GM23338 (cell line): ENCODE results near the gene NPEPL1. TPM values are rescaled to one million over a fixed set of nuclear protein-coding genes. Genes with fewer than 3 reads are reported as not detected.

Experiments
- ATAC-seq: fragments of 200-7000 bp; cut with Tn5 transposase; 3 replicates; pipeline ENCODE4 v1.9.1; 2020
- DNase-seq: peaks from one replicate; pipeline ENCODE4 v3.0.0-alpha.2; 2015; ENCODE audit warnings: low spot score
- H2AFZ ChIP-seq: fragments of 200-600 bp; sonication (generic); 2 replicates; pipeline ENCODE4 v1.8.0; 2016; ENCODE audit warnings: antibody characterized with exemption, mild to moderate bottlenecking, moderate library complexity
- H3F3A ChIP-seq: fragments of 200-600 bp; sonication (generic); replicated peaks from 2 replicates; pipeline ENCODE4 v1.8.0; 2017; ENCODE audit warnings: antibody characterized with exemption, mixed run types, low read depth
- H3K27ac ChIP-seq: fragments of 200-600 bp; sonication (generic); 2 replicates; pipeline ENCODE4 v1.6.1; 2016; ENCODE audit warnings: low read depth
- H3K27me3 ChIP-seq: fragments of 200-600 bp; sonication (generic); 2 replicates; pipeline ENCODE4 v1.8.0; 2016; ENCODE audit warnings: mild to moderate bottlenecking, mixed run types, moderate library complexity; ENCODE audit not compliant: insufficient read depth
- H3K36me3 ChIP-seq: fragments of 200-600 bp; sonication (generic); 2 replicates; pipeline ENCODE4 v1.8.0; 2016; ENCODE audit warnings: mild to moderate bottlenecking; ENCODE audit not compliant: insufficient read depth
- H3K4me1 ChIP-seq: fragments of 200-600 bp; sonication (generic); 2 replicates; pipeline ENCODE4 v1.8.0; 2016; ENCODE audit warnings: mild to moderate bottlenecking, moderate library complexity; ENCODE audit not compliant: insufficient read depth
- H3K4me2 ChIP-seq: fragments of 200-600 bp; sonication (generic); 2 replicates; pipeline ENCODE4 v1.7.1; 2017; ENCODE audit warnings: mixed run types
- H3K4me3 ChIP-seq: fragments of 200-600 bp; sonication (generic); 2 replicates; pipeline ENCODE4 v1.6.1; 2016; ENCODE audit warnings: mixed run types
- H3K79me2 ChIP-seq: fragments of 200-600 bp; sonication (generic); replicated peaks from 2 replicates; pipeline ENCODE4 v1.8.0; 2017; ENCODE audit warnings: mild to moderate bottlenecking; ENCODE audit not compliant: insufficient read depth
- H3K9me2 ChIP-seq: fragments of 200-600 bp; sonication (generic); 2 replicates; pipeline ENCODE4 v1.8.0; 2017; ENCODE audit not compliant: insufficient read depth
- H4K20me1 ChIP-seq: fragments of 200-600 bp; sonication (generic); replicated peaks from 2 replicates; pipeline ENCODE4 v1.8.0; 2017; ENCODE audit warnings: mild to moderate bottlenecking; ENCODE audit not compliant: insufficient read depth
- H3K27ac Mint-ChIP-seq: 2 replicates; pipeline ENCODE4 v1.8.0; 2020; ENCODE audit warnings: inconsistent platforms, mild to moderate bottlenecking, moderate library complexity, mixed read lengths
- H3K27me3 Mint-ChIP-seq: 3 replicates; pipeline ENCODE4 v1.8.0; 2022; ENCODE audit warnings: low read depth, mild to moderate bottlenecking, moderate library complexity, mixed read lengths, inconsistent platforms; ENCODE audit not compliant: insufficient read depth, poor library complexity
- H3K36me3 Mint-ChIP-seq: 3 replicates; pipeline ENCODE4 v1.8.0; 2021; ENCODE audit warnings: low read depth, mild to moderate bottlenecking, inconsistent platforms, moderate library complexity, mixed read lengths
- H3K4me1 Mint-ChIP-seq: 3 replicates; pipeline ENCODE4 v1.8.0; 2020; ENCODE audit warnings: mild to moderate bottlenecking, inconsistent platforms, mixed read lengths
- H3K4me3 Mint-ChIP-seq: 3 replicates; pipeline ENCODE4 v1.8.0; 2021; ENCODE audit warnings: moderate library complexity, mild to moderate bottlenecking, inconsistent platforms, mixed read lengths
- H3K9me3 Mint-ChIP-seq: 3 replicates; pipeline ENCODE4 v1.8.0; 2020; ENCODE audit warnings: moderate library complexity, mild to moderate bottlenecking, inconsistent platforms, mixed read lengths
- CREB1 ChIP-seq: fragments of 250-450 bp; sonication (Bioruptor Pico); IDR thresholded peaks from 2 replicates; pipeline ENCODE4 v1.5.0; 2020; ENCODE audit warnings: low read depth, mild to moderate bottlenecking, moderate library complexity
- CTCF ChIP-seq, 2 experiments: fragments of 200-600 bp in 1 of 2; sonication (generic) in 1 of 2; conservative IDR thresholded peaks; 2 replicates each; pipeline versions ENCODE4 v1.5.1 to v1.6.1; 2016 to 2017; ENCODE audit warnings: antibody characterized with exemption in 2 of 2, low read depth in 2 of 2, mild to moderate bottlenecking in 2 of 2, moderate library complexity in 1 of 2
- ETS1 ChIP-seq: IDR thresholded peaks from 2 replicates; pipeline ENCODE4 v1.6.1; 2016; ENCODE audit warnings: antibody characterized with exemption
- EZH2 ChIP-seq: fragments of 200-600 bp; sonication (generic); IDR thresholded peaks from one replicate; pipeline ENCODE4 v1.8.0; 2017; ENCODE audit warnings: antibody characterized with exemption, mild to moderate bottlenecking, low read depth; ENCODE audit not compliant: unreplicated experiment
- EZH2phosphoT487 ChIP-seq: fragments of 200-600 bp; sonication (generic); IDR thresholded peaks from one replicate; pipeline ENCODE4 v1.8.1; 2018; ENCODE audit warnings: antibody characterized with exemption; ENCODE audit not compliant: unreplicated experiment
- JUNB ChIP-seq: IDR thresholded peaks from one replicate; pipeline ENCODE4 v1.6.1; 2016; ENCODE audit warnings: antibody characterized with exemption; ENCODE audit not compliant: unreplicated experiment
- NANOG ChIP-seq: IDR thresholded peaks from 2 replicates; pipeline ENCODE4 v1.6.1; 2016; ENCODE audit warnings: antibody characterized with exemption, borderline replicate concordance
- POLR2AphosphoS5 ChIP-seq: IDR thresholded peaks from 2 replicates; pipeline ENCODE4 v1.6.1; 2016; ENCODE audit warnings: antibody characterized with exemption, low read depth
- REST ChIP-seq: IDR thresholded peaks from one replicate; pipeline ENCODE4 v1.6.1; 2018; ENCODE audit warnings: antibody characterized with exemption; ENCODE audit not compliant: unreplicated experiment
- STAT1 ChIP-seq: IDR thresholded peaks from one replicate; pipeline ENCODE4 v1.6.1; 2016; ENCODE audit warnings: antibody characterized with exemption; ENCODE audit not compliant: unreplicated experiment
- ZNF114 ChIP-seq: fragments of 250-450 bp; sonication (Bioruptor Pico); IDR thresholded peaks from 2 replicates; pipeline ENCODE4 v1.5.0; 2020; ENCODE audit warnings: mild to moderate bottlenecking, moderate library complexity
- ZNF331 ChIP-seq: fragments of 250-450 bp; sonication (Bioruptor Pico); IDR thresholded peaks from 2 replicates; pipeline ENCODE4 v1.5.0; 2020; ENCODE audit warnings: low read depth, mild to moderate bottlenecking, moderate library complexity
- polyA plus RNA-seq: library from polyadenylated mRNA; unstranded; fragments of >200 nt; fragmentation: Nextera tagmentation; extraction: Ambion mirVana; gene quantifications from 2 replicates; pipeline ENCODE4 v1.2.1, GENCODE V29; 2016
- total RNA-seq: library from RNA; depleted of rRNA; stranded (reverse); fragments of >200 nt; shearing (Covaris generic); gene quantifications from 2 replicates; pipeline ENCODE4 v1.2.3, GENCODE V29; 2014
- TF ChIP-seq, protein P1 (sequence below): fragments of 250-450 bp; sonication (Bioruptor Pico); IDR thresholded peaks from 2 replicates; pipeline ENCODE4 v1.5.0; 2020; ENCODE audit warnings: mild to moderate bottlenecking, moderate library complexity

Gene NPEPL1
- total and polyA plus RNA-seq, 2 experiments from 2014 or later, result 23.5 to 30.0 TPM

GRCh38 chr20:58670102-58670501 is 22.5 kb upstream of the NPEPL1 start:
- peak overlapping the region; percentile 5; the same call in 1 of the 2 replicates for H3K4me3 ChIP-seq
- peaks cover 12% of the 10 kb centered on the region for H3K36me3 ChIP-seq
- ATAC-seq, result peak; percentile 8; the same call in 2 of the 3 replicates
- no peaks in the 10 kb centered on the region for H4K20me1 ChIP-seq
- H3K79me2 ChIP-seq, result peaks cover 45% of the 10 kb centered on the region
- H3K4me2 ChIP-seq, result peak overlapping the region; percentile 8
- no peak for DNase-seq
- H3K9me3 Mint-ChIP-seq, result no peaks in the 10 kb centered on the region
- no peaks in the 10 kb centered on the region for H3K9me2 ChIP-seq
- peak overlapping the region; percentile 97 for H3K27ac ChIP-seq
- H3K4me1 ChIP-seq, result peaks cover 33% of the 10 kb centered on the region
- peak overlapping the region; percentile 99 for H3K27ac Mint-ChIP-seq
- peak overlapping the region; percentile 45 for H3K4me3 Mint-ChIP-seq
- peaks cover 17% of the 10 kb centered on the region for H3F3A ChIP-seq
- no peak overlapping the region for H2AFZ ChIP-seq
- no peak for TF ChIP-seq CTCF (conservative IDR thresholded peaks at IDR 0.05; ENCODE audit: low read depth in 2 of 2)
- TF ChIP-seq ZNF331 (CRISPR knock-in tag), result no peak
- no peak for TF ChIP-seq EZH2phosphoT487
- TF ChIP-seq ETS1, result no peak
- TF ChIP-seq JUNB, result no peak
- no peak for TF ChIP-seq POLR2AphosphoS5
- TF ChIP-seq NANOG, result no peak
- TF ChIP-seq ZNF114, result no peak
- TF ChIP-seq EZH2, result no peak
- TF ChIP-seq, protein P1, sequence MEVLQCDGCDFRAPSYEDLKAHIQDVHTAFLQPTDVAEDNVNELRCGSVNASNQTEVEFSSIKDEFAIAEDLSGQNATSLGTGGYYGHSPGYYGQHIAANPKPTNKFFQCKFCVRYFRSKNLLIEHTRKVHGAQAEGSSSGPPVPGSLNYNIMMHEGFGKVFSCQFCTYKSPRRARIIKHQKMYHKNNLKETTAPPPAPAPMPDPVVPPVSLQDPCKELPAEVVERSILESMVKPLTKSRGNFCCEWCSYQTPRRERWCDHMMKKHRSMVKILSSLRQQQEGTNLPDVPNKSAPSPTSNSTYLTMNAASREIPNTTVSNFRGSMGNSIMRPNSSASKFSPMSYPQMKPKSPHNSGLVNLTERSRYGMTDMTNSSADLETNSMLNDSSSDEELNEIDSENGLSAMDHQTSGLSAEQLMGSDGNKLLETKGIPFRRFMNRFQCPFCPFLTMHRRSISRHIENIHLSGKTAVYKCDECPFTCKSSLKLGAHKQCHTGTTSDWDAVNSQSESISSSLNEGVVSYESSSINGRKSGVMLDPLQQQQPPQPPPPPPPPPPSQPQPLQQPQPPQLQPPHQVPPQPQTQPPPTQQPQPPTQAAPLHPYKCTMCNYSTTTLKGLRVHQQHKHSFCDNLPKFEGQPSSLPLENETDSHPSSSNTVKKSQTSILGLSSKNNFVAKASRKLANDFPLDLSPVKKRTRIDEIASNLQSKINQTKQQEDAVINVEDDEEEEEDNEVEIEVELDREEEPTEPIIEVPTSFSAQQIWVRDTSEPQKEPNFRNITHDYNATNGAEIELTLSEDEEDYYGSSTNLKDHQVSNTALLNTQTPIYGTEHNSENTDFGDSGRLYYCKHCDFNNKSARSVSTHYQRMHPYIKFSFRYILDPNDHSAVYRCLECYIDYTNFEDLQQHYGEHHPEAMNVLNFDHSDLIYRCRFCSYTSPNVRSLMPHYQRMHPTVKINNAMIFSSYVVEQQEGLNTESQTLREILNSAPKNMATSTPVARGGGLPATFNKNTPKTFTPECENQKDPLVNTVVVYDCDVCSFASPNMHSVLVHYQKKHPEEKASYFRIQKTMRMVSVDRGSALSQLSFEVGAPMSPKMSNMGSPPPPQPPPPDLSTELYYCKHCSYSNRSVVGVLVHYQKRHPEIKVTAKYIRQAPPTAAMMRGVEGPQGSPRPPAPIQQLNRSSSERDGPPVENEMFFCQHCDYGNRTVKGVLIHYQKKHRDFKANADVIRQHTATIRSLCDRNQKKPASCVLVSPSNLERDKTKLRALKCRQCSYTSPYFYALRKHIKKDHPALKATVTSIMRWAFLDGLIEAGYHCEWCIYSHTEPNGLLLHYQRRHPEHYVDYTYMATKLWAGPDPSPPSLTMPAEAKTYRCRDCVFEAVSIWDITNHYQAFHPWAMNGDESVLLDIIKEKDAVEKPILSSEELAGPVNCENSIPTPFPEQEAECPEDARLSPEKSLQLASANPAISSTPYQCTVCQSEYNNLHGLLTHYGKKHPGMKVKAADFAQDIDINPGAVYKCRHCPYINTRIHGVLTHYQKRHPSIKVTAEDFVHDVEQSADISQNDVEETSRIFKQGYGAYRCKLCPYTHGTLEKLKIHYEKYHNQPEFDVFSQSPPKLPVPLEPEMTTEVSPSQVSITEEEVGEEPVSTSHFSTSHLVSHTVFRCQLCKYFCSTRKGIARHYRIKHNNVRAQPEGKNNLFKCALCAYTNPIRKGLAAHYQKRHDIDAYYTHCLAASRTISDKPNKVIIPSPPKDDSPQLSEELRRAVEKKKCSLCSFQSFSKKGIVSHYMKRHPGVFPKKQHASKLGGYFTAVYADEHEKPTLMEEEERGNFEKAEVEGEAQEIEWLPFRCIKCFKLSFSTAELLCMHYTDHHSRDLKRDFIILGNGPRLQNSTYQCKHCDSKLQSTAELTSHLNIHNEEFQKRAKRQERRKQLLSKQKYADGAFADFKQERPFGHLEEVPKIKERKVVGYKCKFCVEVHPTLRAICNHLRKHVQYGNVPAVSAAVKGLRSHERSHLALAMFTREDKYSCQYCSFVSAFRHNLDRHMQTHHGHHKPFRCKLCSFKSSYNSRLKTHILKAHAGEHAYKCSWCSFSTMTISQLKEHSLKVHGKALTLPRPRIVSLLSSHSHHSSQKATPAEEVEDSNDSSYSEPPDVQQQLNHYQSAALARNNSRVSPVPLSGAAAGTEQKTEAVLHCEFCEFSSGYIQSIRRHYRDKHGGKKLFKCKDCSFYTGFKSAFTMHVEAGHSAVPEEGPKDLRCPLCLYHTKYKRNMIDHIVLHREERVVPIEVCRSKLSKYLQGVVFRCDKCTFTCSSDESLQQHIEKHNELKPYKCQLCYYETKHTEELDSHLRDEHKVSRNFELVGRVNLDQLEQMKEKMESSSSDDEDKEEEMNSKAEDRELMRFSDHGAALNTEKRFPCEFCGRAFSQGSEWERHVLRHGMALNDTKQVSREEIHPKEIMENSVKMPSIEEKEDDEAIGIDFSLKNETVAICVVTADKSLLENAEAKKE (CRISPR knock-in tag), result no peak
- TF ChIP-seq CREB1 (CRISPR knock-in tag), result no peak
- no peak for TF ChIP-seq STAT1
- TF ChIP-seq REST, result no peak
- no peaks in the 10 kb centered on the region for H3K27me3 ChIP-seq
- peaks cover 68% of the 10 kb centered on the region for H3K4me1 Mint-ChIP-seq
- no peaks in the 10 kb centered on the region for H3K27me3 Mint-ChIP-seq
- H3K36me3 Mint-ChIP-seq, result peaks cover 61% of the 10 kb centered on the region
